Ascending aorta (tissue), 2 donors: Measurements from ENCODE around the gene RPL36. TPM values are rescaled to one million over a fixed set of nuclear protein-coding genes. Genes with fewer than 3 reads are reported as not detected.

Experiments used
- DNase-seq, 2 donors: peaks; one replicate each; pipeline ENCODE4 v3.0.0-alpha.2; 2019; ENCODE audit warnings: low spot score in 2 of 2
- H3K27ac ChIP-seq, 2 donors: fragments of 200-600 bp; sonication (generic); one replicate each; pipeline ENCODE4 v1.5.1; 2016 to 2017; ENCODE audit warnings: mild to moderate bottlenecking in 1 of 2
- H3K27me3 ChIP-seq: fragments of 200-600 bp; sonication (generic); one replicate; pipeline ENCODE4 v1.5.1; 2017
- H3K36me3 ChIP-seq, 2 donors: fragments of 200-600 bp; sonication (generic); one replicate each; pipeline ENCODE4 v1.5.1; 2016
- H3K4me1 ChIP-seq, 2 donors: fragments of 200-600 bp; sonication (generic); one replicate each; pipeline ENCODE4 v1.5.1; 2016 to 2017; ENCODE audit warnings: mild to moderate bottlenecking in 1 of 2
- H3K4me3 ChIP-seq, 2 donors: fragments of 200-600 bp; sonication (generic); one replicate each; pipeline ENCODE4 v1.5.1; 2016 to 2017; ENCODE audit warnings: mild to moderate bottlenecking in 1 of 2
- H3K9me3 ChIP-seq, 2 donors: fragments of 200-600 bp; sonication (generic); one replicate each; pipeline ENCODE4 v1.5.1; 2016
- intact Hi-C: fragments of 100-400 bp; cut with DNase I; formaldehyde crosslinking; loops from one replicate; pipeline ENCODE4 v1.15.1; 2023
- total RNA-seq: library from RNA; depleted of rRNA; stranded (reverse); fragments of >200 nt; gene quantifications from one replicate; pipeline ENCODE4 v1.1.0, GENCODE V29; 2016
- TF ChIP-seq, protein P1 (sequence below), 3 experiments: fragments of 200-600 bp in 2 of 3; fragments of 450-650 bp in 1 of 3; sonication (generic) in 2 of 3; IDR thresholded peaks; one replicate each; pipeline ENCODE4 v1.5.1; 2016 to 2019; ENCODE audit warnings: antibody characterized with exemption in 3 of 3, mild to moderate bottlenecking in 1 of 3, moderate library complexity in 1 of 3

Gene RPL36
- total RNA-seq, 1 donor from 2014 or later, result 885 TPM

DNA sequence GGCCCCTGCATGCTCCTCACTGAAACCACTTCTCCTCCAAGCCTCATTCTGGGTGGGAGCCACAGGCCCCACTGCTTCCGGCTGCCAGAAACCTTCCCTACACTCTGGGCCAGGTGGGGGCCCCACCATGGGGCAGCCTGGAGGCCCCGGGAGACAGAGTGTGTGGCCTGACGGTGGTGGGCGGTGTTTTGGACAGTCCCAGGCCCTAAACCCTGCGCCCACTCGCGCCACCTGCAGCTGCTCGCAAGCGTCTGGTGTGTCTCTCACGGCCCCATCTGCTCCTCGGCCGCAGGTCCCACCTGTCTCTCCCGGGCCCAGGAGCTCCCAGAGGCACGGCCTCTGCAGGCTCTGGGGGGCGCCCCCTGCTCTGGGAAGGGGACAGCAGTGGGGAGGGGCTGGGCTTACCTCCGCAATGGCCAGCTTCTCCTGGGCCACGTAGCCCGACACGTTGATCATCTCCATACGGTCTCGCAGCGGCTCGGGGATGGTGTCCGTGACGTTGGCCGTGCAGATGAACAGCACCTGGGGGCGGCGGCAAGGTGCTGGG is 5.6 kb downstream of the RPL36 start:
- Histone ChIP-seq H3K36me3 (peaks cover 83 to 84% of the 10 kb centered on the region in 2 donors), H3K9me3 (no peaks in the 10 kb centered on the region), H3K4me1 (peaks cover 5 to 10% of the 10 kb centered on the region in 2 donors), H3K27me3 (no peaks in the 10 kb centered on the region), H3K4me3 (no peak overlapping the region), H3K27ac (no peak overlapping the region)
- DNase-seq, result no peak
- TF ChIP-seq, protein P1, sequence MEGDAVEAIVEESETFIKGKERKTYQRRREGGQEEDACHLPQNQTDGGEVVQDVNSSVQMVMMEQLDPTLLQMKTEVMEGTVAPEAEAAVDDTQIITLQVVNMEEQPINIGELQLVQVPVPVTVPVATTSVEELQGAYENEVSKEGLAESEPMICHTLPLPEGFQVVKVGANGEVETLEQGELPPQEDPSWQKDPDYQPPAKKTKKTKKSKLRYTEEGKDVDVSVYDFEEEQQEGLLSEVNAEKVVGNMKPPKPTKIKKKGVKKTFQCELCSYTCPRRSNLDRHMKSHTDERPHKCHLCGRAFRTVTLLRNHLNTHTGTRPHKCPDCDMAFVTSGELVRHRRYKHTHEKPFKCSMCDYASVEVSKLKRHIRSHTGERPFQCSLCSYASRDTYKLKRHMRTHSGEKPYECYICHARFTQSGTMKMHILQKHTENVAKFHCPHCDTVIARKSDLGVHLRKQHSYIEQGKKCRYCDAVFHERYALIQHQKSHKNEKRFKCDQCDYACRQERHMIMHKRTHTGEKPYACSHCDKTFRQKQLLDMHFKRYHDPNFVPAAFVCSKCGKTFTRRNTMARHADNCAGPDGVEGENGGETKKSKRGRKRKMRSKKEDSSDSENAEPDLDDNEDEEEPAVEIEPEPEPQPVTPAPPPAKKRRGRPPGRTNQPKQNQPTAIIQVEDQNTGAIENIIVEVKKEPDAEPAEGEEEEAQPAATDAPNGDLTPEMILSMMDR (IDR thresholded peaks at IDR 0.05), result no peak
- intact Hi-C loops, result no loop called here

GRCh38 chr19:5696196-5697021 is 6.3 kb downstream of the RPL36 start:
- TF ChIP-seq, protein P1 (IDR thresholded peaks at IDR 0.05), result no peak
- H3K9me3 ChIP-seq, result no peaks in the 10 kb centered on the region
- peaks cover 0 to 4% of the 10 kb centered on the region in 2 donors for H3K4me1 ChIP-seq
- peaks cover 86 to 90% of the 10 kb centered on the region in 2 donors for H3K36me3 ChIP-seq
- intact Hi-C loops, result no loop called here
- no peak overlapping the region for H3K4me3 ChIP-seq
- DNase-seq, result no peak
- no peak overlapping the region for H3K27ac ChIP-seq
- H3K27me3 ChIP-seq, result no peaks in the 10 kb centered on the region

- Histone ChIP-seq H3K4me1 (no peaks in the 10 kb centered on the region), H3K4me3 (no peak overlapping the region), H3K9me3 (no peaks in the 10 kb centered on the region), H3K27me3 (no peaks in the 10 kb centered on the region), H3K27ac (no peak overlapping the region), H3K36me3 (peaks cover 81 to 85% of the 10 kb centered on the region in 2 donors)
- DNase-seq, result no peak
- TF ChIP-seq, protein P1 (IDR thresholded peaks at IDR 0.05), result no peak
- intact Hi-C loops, result no loop called here
Observed at GRCh38 chr19:5697022-5697889, 7.2 kb downstream of the RPL36 start.

DNA sequence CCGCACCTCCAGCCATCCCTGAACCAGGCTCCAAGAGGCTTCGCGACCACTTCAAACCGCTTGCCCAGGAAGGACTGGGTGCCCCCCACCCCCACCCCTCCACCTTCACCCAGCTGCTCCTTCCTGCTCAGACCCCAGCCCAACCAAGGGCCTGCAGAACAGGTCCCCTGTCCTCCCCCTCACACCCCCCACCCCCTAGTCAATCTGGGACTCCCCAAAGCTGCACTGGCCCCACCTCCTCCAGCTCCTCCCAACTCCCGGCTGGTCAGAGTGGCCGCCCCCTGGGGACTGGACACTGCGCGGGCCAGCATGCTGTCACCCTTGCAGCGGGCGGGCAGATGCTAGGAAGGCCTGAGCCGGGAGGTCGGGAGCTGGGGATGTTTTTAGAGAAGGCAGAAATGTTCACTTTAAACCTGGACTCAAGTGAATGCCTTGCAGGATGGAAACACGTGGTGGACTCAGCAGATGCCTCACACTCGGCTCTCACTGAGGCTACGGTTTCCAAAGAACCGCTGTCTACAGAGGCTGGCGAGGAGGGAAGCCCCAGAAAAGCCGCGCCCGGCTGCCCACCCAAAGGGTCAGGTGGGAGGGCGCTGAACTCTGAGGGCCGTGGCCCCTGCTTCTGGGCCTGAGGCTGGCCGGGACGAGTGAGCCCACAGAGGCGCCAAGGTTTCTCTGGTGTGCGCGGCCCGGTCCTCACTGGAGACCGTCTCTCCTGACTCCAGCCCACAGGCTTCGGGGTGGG is 8.0 kb downstream of the RPL36 start:
- DNase-seq, result no peak
- H3K36me3 ChIP-seq, result peaks cover 73 to 78% of the 10 kb centered on the region in 2 donors
- no peak overlapping the region for H3K4me3 ChIP-seq
- intact Hi-C loops, result no loop called here
- no peak overlapping the region for H3K27ac ChIP-seq
- H3K9me3 ChIP-seq, result no peaks in the 10 kb centered on the region
- no peaks in the 10 kb centered on the region for H3K27me3 ChIP-seq
- TF ChIP-seq, protein P1 (IDR thresholded peaks at IDR 0.05), result no peak
- H3K4me1 ChIP-seq, result no peaks in the 10 kb centered on the region
